PFSK-1 (cell line): ENCODE data around the gene CLASP2.

Experiments used
- FOXP2 ChIP-seq: optimal IDR thresholded peaks from 2 replicates; pipeline ENCODE3; 2011; ENCODE audit warnings: borderline replicate concordance, control low read depth, inconsistent platforms; ENCODE audit not compliant: insufficient read depth; ENCODE audit errors: extremely low read length, extremely low read depth
- POLR2AphosphoS5 ChIP-seq: IDR thresholded peaks from 2 replicates; pipeline ENCODE4 v1.6.1; 2012; ENCODE audit warnings: low read depth, mild to moderate bottlenecking, control low read depth, low read length, moderate library complexity
- REST ChIP-seq, 2 experiments: IDR thresholded peaks; 2 replicates each; pipeline versions ENCODE4 v1.6.1 to v1.8.0; 2011 to 2012; ENCODE audit warnings: low read depth in 2 of 2, low read length in 2 of 2, control low read depth in 1 of 2, inconsistent platforms in 1 of 2, mild to moderate bottlenecking in 1 of 2, moderate library complexity in 1 of 2; ENCODE audit not compliant: insufficient read depth in 1 of 2
- SIN3A ChIP-seq: IDR thresholded peaks from 2 replicates; pipeline ENCODE4 v1.6.1; 2012; ENCODE audit warnings: mild to moderate bottlenecking, low read length, moderate library complexity, borderline replicate concordance; ENCODE audit not compliant: insufficient read depth
- TAF1 ChIP-seq: IDR thresholded peaks from 2 replicates; pipeline ENCODE4 v1.6.1; 2012; ENCODE audit warnings: low read length, control low read depth, borderline replicate concordance; ENCODE audit not compliant: insufficient read depth

Gene CLASP2

GRCh38 chr3:33586402-33586801 is 131.7 kb downstream of the CLASP2 start:
- no peak for TF ChIP-seq SIN3A
- TF ChIP-seq FOXP2, result no peak
- TF ChIP-seq REST (IDR thresholded peaks at IDR 0.05; ENCODE audit: insufficient read depth in 1 of 2, low read depth in 2 of 2, low read length in 2 of 2), result no peak
- no peak for TF ChIP-seq POLR2AphosphoS5
- TF ChIP-seq TAF1, result no peak

DNA sequence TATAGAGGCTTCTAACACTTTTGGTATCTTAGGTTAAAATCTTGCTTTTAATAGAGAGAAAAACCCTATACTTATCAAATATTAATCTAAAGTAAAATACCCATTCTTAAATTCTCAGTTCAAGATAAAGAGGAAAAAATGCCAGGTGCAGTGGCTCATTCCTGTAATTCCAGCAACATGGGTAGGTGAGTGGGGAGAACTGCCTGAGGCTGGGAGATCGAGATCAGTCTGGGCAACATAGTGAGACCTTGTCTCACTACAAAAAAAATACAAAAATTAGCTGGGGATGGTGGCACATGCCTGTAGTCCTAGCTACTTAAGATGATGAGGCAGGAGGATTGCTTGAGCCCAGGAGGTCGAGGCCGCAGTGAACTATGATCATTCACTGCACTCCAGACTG is 135.8 kb downstream of the CLASP2 start:
- TF ChIP-seq POLR2AphosphoS5 (no peak), FOXP2 (no peak), SIN3A (no peak), REST (IDR thresholded peaks at IDR 0.05; ENCODE audit: insufficient read depth in 1 of 2, low read depth in 2 of 2, low read length in 2 of 2) (no peak), TAF1 (no peak)

- TF ChIP-seq REST (IDR thresholded peaks at IDR 0.05; ENCODE audit: insufficient read depth in 1 of 2, low read depth in 2 of 2, low read length in 2 of 2), result no peak
- no peak for TF ChIP-seq POLR2AphosphoS5
- TF ChIP-seq SIN3A, result no peak
- TF ChIP-seq TAF1, result no peak
- no peak for TF ChIP-seq FOXP2
These were observed 136.4 kb downstream of the CLASP2 start for GRCh38 chr3:33581666-33582065.

- TF ChIP-seq REST (IDR thresholded peaks at IDR 0.05; ENCODE audit: insufficient read depth in 1 of 2, low read depth in 2 of 2, low read length in 2 of 2), result no peak
- no peak for TF ChIP-seq POLR2AphosphoS5
- TF ChIP-seq SIN3A, result no peak
- no peak for TF ChIP-seq FOXP2
- TF ChIP-seq TAF1, result no peak
These were observed 138.2 kb downstream of the CLASP2 start for GRCh38 chr3:33579840-33580239.

GRCh38 chr3:33579178-33579510 is 138.9 kb downstream of the CLASP2 start:
- no peak for TF ChIP-seq REST (IDR thresholded peaks at IDR 0.05; ENCODE audit: insufficient read depth in 1 of 2, low read depth in 2 of 2, low read length in 2 of 2)
- TF ChIP-seq POLR2AphosphoS5, result no peak
- no peak for TF ChIP-seq TAF1
- no peak for TF ChIP-seq FOXP2
- no peak for TF ChIP-seq SIN3A
